HG02981 (cell line): ENCODE measurements around the gene SLC29A1.

Source experiments
- ATAC-seq: cut with Tn5 transposase; IDR thresholded peaks from one replicate; pipeline ENCODE4 v1.9.1; 2021; ENCODE audit warnings: mild to moderate bottlenecking, moderate library complexity; ENCODE audit not compliant: unreplicated experiment

Gene SLC29A1

DNA sequence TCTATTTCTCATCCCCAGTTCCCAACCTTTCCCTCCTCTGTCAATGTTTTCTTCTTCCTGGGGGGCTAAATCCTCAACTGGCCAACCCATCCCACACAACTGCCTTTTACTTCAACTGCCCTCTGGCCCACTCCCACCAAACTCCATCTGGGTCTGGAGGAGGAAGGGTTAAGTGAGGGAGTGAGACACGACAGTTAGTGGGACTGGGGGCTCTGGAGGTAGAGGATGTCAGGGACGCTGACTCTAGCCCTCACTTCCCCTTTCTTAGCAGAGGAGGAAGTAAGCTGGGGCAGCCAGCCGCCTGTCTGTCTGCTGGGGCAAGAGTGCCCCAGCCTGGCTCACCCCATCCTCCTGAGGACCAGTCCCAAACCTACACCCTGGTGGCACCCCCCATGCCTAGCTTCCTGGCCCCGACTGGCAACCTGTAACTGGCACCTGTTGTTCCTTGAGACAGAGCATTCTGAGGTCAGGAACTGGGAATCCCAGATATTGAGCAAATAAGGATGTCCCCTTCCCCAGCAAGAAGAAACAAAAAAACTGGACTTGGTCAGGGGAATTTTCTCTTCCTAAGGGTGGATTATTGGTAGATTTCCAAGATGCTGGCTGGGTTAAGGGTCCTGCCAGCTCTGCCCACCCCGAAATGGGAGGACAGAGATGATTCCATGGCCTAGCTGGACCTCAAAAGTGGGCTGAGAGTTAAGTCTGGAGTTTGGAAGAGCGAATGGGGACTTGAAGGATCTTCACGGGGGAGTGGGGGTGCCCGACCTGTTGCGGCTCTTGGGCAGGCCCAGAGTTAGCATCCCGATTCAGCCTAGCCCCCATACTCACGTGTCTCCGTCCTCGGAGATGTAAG is 41.0 kb downstream of the SLC29A1 start:
- peak; percentile 35 for ATAC-seq

GRCh38 chr6:44265007-44265721 is 41.8 kb downstream of the SLC29A1 start, which contains the start of gene NFKBIE:
TSS of gene NFKBIE (minus strand) at chr6:44265551. CDS start at chr6:44265346, 205 bp downstream.
- ATAC-seq = peak; percentile 33

- ATAC-seq = no peak
Observed at GRCh38 chr6:44265722-44266233, 42.4 kb downstream of the SLC29A1 start.

- peak; percentile 33 for ATAC-seq
Observed at GRCh38 chr6:44266347-44266746, 43.0 kb downstream of the SLC29A1 start.

- ATAC-seq = no peak
Observed at GRCh38 chr6:44267252-44267651, 43.9 kb downstream of the SLC29A1 start.

DNA sequence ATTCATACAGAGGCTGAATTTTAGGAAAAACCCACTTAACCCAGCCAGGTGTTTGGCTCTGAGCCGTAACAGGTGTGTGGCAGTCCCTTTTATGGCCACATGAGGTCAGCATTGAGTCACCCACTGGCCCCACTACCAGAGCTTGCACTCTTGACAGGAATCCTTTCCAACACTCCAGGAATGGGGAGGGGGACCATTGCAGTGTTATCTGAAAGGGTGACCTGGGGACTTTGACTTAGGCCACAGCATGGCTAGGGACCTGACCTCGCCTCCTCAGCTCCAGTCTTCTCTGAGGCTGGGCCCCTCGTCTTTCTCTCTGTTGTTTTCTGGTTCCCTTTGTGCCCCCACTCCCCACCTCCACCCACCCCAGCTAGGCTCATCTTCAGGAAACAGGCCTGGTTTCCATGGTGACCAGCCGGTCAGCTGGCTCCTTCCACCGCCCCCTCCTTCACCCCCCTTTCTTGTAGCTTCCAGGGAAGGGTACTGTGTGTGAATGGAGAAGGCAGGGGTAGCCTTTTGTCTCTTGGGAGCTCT is 44.8 kb downstream of the SLC29A1 start:
- no peak for ATAC-seq

- no peak for ATAC-seq
Observed at GRCh38 chr6:44269178-44269920, 46.0 kb downstream of the SLC29A1 start.

DNA sequence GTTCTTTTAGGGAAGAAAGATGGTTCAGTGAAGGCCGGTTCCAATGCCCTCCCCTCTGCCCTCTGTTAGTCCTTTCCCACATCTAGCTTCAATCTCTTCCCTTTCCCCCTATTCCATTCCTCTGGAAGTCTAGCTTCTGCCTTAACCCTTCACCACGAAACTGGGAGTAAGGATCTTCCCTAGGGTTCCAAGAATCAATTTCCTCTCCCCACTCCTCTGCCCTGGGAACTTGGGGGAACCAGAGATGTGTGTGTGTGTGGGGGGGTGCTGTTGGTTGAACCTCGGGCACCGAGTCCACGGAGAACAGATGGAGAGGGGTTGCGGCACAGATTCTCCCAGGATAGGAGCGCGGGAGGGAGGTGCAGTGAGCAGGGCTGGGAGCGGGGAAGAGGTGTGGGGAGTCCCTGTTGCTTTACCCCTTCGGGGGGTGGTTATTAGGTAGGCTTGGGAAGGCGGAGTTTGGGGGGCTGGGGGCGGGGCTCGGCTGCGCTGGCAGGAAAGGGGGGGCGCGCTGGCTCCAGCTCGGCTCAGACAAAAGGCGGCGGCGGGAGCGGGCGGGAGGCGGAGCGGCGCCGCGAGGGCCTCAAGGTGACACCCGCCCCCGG is 46.6 kb downstream of the SLC29A1 start, which contains the start of gene TMEM151B:
Gene TMEM151B (plus strand): TSS at position 530 of the 605 bp plus-strand sequence. CDS start 293 bp downstream, outside the sequence.
- no peak for ATAC-seq

- no peak for ATAC-seq
Observed at GRCh38 chr6:44270526-44271405, 47.4 kb downstream of the SLC29A1 start.

GRCh38 chr6:44271406-44271723 is 48.0 kb downstream of the SLC29A1 start:
- no peak for ATAC-seq

DNA sequence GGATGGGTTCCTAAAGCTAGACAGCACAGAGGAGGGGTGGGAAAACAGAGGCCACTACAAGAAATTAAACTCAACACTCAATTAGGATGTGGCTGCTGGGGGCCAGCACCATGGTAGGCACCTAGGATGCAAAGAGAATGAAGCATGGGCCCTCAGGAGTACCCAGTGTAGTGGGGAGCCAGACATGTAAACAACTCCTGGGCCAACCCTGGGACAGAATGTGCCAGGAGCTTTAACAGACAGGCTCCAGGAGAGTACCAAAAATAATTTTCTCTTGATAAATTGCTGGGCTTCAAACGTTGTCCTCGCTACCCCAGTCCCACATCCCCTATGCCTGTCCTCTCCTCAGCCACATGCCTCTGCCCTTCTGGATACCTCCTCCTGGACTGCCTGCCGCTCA is 48.5 kb downstream of the SLC29A1 start:
- no peak for ATAC-seq

GRCh38 chr6:44272529-44272928 is 49.1 kb downstream of the SLC29A1 start:
- ATAC-seq = no peak

DNA sequence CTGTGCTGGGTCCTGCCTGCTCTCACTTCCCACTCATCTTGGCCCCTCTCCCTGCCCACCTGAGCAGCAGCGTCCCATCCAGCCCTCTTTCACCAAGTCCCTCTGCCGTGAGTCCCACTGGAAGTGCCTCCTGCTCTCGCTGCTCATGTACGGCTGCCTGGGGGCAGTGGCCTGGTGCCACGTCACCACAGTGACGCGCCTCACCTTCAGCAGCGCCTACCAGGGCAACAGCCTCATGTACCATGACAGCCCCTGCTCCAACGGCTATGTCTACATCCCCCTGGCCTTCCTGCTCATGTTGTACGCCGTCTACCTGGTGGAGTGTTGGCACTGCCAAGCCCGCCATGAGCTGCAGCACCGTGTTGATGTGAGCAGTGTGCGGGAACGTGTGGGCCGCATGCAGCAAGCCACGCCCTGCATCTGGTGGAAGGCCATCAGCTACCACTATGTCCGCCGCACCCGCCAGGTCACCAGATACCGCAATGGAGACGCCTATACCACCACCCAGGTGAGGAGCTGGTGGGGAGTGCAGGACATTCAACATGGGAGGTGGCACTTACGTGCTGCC is 49.7 kb downstream of the SLC29A1 start:
- no peak for ATAC-seq

GRCh38 chr6:44273617-44274016 is 50.2 kb downstream of the SLC29A1 start:
- no peak for ATAC-seq

DNA sequence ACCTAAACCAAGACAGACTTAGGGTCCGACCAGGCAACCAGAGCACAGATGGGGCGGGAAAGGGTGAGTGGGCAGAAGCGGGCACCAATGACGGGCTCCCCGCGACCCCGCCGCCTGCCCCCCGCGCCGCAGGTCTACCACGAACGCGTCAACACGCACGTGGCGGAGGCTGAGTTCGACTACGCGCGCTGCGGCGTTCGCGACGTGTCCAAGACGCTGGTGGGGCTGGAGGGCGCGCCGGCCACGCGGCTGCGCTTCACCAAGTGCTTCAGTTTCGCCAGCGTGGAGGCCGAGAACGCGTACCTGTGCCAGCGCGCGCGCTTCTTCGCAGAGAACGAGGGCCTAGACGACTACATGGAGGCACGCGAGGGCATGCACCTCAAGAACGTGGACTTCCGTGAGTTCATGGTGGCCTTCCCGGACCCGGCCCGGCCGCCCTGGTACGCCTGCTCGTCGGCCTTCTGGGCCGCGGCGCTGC is 51.9 kb downstream of the SLC29A1 start:
- ATAC-seq = no peak

DNA sequence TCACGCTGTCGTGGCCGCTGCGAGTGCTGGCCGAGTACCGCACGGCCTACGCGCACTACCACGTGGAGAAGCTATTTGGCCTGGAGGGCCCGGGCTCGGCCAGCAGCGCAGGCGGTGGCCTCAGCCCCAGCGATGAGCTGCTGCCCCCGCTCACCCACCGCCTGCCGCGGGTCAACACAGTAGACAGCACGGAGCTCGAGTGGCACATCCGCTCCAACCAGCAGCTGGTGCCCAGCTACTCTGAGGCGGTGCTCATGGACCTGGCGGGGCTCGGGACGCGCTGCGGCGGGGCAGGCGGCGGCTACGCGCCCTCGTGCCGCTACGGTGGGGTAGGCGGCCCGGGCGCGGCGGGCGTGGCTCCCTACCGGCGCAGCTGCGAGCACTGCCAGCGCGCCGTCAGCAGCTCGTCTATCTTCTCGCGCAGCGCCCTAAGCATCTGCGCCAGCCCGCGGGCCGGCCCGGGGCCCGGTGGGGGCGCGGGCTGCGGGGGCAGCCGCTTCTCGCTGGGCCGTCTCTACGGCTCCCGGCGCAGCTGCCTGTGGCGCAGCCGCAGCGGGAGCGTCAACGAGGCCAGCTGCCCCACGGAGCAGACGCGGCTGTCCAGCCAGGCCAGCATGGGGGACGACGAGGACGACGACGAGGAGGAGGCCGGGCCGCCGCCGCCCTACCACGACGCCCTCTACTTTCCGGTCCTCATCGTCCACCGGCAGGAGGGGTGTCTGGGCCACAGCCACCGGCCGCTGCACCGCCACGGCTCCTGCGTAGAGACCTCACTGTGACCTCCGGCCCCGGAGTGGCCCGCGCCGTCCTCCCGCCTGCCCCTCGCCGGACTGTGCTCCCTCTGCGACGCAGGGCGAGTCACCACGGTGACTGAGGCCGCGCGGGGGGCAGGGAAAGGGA is 52.6 kb downstream of the SLC29A1 start:
- ATAC-seq = no peak

DNA sequence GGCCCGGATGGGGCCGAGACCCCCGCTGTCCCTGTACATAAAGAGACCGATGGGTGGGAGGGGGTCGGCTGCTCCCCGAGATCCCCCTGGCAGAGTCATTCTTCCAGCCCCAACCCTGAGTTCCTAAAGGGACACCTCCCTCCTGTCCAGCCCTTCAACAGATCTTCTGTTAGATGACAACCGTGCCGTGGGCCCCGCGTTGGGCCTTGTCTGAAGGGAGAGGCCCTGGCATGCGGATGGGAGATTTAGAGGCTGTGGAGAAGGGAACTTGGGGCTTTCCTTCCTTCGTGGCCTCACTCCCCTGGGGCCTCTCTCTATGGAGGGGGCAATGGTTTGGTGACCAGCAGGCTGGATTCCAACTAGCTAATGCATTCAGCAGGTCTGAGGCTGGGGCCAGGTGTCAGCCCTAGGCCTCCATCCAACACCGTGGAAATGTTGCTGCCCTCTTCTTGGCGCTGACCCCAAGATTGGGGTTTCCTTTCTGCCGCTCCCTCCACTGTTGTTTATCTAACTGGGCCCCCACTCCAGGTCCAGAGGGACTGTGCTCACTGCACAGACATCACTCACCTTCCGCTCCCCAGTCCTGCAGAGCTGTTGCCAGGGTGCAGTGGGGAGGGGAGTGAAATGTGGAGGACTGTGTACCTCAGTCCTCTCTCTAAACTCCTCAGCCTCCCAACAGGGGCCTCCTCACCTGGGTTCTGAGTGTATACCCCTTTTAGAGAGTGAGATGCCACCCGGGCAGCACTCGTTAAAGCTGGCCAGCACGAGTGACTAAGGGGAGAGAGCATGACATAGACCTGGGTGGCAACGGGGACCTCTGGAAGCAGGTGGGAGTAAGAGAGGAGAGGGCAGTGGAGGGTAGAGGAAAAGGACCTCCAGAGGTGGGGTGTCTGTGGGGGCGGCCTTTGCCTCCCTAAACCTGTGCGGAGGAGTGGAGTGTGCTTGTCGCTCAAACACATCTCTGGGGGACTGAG is 53.6 kb downstream of the SLC29A1 start:
- no peak for ATAC-seq
